Stimulated activated CD8-positive, alpha-beta memory T cell treated with anti-CD3 and anti-CD28 coated beads, Interleukin-12 subunit alpha, Interleukin-12 subunit beta, amount 100 ng/mL, for 24 hours (primary cell): ENCODE measurements around the gene LTB4R.
"Not testable (repeated sequence)": the region's sequence is repeated elsewhere in the genome, so short reads cannot be mapped to it uniquely, and the experiment has no call there.

ENCODE experiments used
- DNase-seq: peaks from one replicate; pipeline ENCODE4 v3.0.0-alpha.2; 2020; ENCODE audit errors: extremely low read depth

LTB4R gene

DNA sequence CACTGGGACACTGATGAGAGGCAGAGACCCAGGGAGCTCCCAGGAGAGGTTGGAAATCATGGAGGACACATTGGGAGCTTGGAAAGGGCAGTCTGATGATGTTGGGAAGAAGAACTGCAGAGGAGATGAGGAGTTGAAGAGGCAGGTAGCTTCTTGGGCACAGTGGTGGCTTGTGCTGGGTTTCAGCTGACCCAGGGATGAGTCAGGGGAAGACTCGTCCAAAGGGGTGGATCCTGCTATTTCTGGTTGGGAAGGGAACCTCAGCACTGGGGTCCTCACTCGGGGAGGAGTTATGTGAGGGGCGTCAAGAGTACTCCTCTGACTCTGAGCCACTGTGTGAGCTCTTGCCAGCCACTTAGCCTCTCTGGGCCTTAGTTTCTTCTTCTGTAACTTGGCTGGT is 12.0 kb downstream of the LTB4R start:
- DNase-seq, result no peak

DNA sequence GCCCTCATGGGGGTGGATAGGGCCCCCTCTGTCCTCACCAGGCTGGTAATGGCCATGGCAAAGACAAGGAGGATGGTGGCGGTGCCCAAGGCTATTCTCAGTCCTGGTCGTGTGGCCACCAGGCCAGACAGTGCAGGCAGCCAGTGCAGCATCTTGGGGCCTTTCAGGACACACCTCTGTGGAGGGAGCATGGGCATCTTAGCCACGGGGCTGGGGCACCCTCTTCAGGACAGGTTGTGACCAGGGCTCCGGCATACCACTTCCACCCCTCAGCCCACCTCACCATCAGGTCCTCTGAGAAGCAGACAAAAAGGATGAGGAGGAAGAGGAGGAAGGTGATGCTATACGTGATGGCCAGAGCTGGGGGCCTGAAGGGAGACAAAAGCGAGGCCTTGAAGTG is 12.7 kb downstream of the LTB4R start:
- no peak for DNase-seq

DNA sequence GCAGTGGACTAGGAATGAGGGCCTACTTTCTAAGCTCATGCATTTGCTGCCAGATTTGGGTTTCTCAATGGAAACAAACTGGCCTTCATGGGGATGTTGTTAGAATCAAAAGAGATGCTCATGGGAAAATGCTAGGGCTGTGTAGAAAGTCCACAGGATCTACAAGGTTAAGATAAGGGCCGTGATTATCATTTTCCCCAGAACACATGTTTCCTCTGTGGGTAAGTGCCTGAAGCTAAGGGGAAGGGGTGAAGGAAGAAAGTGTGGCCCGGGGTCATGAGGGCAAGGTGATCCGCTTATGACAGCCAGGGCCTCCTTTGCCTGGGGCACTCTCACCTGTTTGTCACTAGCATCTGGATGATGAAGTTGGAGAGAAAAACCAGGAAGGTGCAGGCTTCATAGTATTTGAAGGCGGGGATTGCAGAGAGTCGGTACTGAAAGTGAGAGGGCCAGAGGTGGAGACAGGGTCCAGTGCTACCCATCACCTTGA is 13.8 kb downstream of the LTB4R start:
- DNase-seq, result no peak

DNA sequence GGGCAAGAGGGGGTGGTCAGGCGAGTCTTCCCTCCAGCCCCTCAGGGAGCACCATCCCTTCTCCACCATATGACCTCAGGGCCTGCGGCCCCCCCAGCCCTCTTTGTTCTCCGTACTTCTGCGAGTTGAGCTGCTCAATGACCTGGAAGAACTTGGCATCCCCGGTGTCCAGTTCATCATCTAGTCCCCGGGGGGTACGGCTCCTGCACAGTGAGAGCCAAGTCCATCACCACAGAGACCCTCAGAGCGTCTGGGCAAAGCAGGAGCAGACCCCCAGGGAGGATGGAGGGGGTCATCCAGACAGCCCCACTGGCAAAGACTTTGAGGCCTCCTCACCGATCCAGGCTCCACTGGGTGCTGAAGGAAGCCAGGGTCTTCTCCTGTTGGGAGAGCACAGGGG is 14.7 kb downstream of the LTB4R start:
- no peak for DNase-seq

DNA sequence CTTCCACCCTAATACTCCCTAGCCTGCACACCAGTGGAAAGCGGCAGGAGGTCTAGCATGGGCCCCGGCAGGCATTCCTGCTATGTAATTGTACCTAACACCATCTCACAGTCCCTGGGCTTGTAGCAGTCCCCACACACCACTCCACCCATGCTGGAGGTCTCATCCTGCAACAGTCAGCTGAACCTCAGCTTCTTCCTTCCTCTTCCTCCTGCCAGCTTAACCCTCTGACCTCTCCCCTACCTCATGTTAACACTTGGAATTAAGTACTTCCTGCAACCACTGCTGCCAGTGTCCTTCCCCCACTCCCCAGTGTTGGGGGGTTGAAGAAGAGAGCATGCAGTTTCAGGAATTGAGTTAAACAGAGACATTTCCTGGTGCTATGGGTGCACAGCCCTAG is 16.0 kb downstream of the LTB4R start:
- no peak for DNase-seq

DNA sequence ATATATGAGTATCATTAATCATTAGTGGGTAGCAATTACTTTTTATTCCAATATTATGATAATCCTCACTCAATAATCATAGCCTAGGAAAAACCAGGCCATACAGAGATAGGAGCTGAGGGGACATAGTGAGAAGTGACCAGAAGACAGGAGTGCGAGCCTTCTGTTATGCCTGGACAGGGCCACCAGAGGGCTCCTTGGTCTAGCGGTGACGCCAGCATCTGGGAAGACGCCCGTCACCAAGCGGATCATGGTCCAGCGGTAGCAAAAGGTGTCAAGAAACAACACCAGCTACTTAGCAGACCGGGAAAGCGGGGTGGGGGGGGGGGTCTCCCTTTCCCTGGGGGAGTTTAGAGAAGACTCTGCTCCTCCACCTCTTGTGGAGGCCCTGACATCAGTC is 16.6 kb downstream of the LTB4R start:
- not testable (repeated sequence) for DNase-seq

DNA sequence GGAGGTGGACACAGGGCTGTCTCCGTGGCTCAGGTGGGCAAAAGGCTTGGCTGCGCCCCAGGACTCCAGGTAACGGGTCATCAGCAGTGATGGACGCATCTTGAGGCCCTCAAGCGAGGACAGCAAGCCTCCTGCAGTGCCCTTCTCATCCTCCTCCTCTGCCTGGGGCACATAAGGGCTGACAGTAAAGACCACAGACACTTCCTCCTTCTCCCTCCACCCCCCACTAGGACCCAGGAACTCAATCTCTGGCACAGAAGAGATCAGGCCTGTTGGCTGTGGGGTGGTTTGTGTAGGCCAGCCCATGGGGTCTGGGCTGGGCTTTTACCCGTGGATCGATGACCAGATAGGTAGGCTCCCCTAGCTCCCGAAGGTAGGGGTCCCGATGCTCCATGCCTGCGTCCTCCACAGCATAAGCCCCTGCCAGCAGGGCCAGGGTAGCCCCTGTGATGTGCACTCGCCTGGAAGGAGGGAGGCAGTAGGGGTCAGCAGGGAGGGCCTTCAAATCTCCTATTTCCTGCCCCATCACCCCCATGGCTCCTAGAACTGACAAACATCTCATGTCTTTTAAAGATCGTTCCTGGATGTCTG is 17.9 kb downstream of the LTB4R start:
- no peak for DNase-seq

DNA sequence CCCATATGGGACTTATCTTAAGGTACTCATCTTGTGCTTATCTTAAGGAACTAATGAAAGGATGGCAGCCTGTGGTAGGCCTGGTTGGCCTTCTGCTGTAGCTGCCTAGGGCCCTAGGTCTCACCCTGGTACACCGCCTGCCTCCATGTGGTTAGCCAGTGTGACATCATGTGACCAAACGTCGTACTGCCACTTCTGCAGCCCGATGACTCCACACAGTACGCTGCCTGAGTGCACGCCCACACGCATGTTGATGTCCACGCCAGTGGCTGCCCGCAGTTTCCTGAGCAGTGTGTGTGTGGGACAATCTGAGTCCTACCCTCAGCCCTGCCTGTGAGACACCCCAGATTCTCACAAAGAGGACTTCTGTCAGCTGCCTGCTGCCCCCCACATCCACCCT is 18.4 kb downstream of the LTB4R start:
- DNase-seq, result no peak

DNA sequence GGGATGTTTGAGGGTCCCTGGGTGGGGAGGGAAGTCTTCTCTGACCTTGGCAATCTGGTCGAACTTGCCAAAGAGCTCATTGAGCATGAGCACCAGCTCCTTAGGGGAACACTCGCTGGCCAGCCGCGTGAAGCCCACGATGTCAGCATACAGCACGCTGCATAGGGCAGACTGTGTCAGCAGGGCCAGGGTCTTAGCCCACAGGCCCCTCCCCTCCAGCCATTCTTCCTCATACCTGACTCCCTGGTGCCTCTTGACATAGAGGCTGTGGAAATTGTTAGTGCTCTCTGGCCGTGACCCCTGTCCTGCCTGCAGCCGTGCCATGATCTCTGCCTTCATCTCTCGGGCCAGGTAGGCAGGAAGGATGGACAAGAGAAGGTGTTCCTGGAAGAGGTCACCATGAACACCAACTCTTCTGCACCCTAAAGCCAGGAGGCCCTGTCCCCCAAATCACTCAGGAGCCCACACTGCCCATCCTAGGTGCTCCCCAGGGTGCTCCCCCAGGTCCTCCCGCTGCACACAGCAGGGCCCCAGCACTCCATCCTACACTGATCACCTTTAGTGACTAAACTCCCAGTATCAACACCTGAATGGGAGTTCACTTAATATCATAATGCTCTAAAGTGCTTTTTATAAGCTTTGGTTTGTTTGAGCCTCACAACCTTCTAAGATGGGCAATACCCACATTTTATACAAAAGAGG is 19.8 kb downstream of the LTB4R start:
- DNase-seq, result no peak

DNA sequence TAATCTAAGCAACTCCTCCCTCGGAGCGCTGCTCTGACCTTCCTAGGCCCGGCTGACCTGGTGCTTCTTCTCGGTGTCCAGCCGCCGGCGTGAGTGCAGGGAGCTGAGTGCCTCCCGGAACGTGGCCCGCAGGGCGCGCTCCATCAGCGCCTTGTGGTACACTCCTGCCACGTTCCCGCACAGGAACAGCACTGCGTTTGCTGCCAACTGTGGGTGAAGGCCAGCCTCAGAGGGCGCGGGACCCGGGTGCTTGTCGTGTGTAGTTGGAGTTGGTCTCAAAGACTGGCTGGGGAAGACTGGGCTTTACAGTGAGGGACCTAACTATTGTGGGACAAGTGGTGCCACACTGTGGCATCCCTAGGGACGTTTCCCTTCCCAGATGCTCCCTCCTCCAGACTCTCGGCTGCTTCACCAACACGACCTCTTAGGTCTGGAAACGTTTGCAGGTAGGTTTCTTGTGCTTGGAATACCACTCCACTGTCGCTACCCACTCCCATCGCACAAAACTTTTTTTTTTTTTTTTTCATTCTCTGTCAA is 20.5 kb downstream of the LTB4R start:
- no peak for DNase-seq

DNA sequence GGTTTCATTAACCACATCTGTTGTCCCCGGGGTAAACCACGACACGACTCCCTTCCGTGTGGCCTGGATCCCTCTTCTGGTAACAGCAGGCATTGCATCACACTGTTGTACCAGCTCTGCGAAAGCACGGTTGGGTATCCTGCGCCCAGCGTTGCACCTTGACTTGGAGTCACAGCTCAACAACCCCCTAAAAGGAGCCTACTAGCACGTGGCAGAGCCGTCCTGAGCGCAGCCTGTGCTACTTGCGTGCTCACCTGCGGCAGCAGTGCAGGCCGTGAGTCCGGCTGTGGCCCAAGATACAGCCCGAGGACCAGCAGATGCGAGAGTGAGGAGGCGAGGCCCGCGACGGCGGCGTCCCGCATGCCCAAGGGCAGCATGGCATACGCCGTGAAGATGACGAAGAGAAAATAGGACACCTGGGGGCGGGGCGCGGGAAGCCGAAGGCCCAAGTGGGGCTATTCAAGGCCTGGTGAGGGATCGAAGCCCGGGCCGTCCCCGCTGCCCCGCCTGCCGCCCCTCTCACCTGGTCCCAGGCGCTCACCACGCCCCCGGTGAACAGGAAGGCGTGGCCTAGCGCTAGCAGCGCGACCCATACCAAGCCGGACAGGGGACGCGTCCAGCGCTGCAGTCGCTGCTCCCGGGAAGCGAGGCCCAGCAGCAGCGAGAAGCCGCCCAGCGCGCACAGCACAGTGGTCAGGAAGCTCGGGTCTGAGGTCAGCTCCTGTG is 21.1 kb downstream of the LTB4R start:
- DNase-seq, result peak; percentile 49

DNA sequence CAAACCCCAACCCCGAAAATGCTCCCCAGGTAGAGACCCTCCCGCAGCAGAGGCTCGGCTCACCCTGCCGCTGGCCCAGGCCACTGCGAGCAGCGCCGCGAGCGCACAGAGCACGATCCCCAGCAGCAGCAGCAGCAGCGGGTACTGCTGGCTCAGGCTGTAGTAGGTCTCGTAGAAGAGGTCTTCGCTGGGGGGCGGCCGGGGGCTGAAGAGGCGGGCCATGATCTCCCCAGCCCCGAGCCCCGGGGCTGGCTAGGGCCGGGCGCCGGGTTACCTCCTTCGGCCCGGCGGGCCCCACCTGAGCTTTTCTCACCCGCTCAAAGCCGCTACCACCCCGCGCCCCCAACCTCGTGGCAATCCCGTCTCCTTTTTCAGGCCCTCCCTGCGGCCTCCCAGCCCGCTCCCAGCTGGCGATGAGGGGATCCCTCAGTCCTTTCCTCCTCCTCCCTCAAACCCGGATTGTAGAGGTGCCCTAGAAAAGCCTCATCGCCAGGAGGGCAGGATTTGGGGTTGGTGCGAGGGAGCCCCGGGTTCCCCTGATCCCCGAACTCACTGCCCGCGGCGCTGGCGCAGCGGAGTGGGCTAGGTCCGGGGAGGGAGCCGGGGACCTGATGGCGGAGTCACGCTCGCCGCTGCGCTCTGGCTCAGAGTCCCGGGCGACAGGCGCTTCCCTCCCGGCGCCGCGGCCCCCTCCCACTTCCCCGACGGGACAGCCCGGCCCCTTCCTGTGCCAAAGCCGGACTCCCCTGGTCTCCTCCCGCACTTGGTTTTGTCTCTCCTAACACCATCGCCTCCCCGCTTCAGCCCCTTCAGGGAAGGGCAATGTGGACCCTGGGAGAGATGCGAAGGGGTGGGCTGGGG is 23.4 kb downstream of the LTB4R start, which contains the start of gene ADCY4:
TSS of gene ADCY4 (minus strand) at position 641 of the 861 bp plus-strand sequence. CDS start at position 222, 419 bp downstream.
- DNase-seq, result no peak

DNA sequence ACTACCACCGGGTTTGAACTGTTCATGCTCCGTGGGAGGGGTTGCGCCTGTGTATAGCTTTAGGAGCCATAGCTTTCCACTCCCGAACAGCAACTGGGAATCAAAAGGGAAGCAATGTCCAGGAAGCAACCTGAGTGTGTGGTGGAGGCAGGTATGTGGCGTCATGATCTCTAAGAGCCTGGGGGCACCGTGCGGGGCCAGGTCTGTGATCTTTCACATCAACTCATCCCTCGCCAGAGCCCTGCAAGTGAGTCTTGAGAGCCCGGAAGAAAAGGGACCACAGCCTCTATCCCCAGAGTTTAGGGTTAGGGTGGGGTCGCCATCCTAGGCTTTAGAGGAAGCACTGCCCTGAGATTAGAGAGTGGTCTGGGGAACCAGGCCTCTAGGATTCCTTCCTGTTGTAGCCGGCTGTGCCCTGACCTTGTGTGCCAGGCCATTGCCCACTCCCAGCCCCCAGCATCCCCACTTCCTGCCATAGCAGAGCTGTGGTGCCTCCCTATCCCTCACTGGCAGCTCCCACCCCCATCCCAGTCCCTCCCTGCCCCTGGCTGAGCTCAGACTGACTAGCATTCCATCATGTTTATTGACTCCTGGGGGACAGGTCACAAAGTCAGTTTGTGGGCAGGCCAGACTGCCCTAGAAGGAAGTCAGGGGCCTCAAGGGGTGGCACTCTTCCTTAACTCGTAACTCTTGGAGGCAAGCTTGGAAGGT is 24.3 kb downstream of the LTB4R start:
- no peak for DNase-seq

DNA sequence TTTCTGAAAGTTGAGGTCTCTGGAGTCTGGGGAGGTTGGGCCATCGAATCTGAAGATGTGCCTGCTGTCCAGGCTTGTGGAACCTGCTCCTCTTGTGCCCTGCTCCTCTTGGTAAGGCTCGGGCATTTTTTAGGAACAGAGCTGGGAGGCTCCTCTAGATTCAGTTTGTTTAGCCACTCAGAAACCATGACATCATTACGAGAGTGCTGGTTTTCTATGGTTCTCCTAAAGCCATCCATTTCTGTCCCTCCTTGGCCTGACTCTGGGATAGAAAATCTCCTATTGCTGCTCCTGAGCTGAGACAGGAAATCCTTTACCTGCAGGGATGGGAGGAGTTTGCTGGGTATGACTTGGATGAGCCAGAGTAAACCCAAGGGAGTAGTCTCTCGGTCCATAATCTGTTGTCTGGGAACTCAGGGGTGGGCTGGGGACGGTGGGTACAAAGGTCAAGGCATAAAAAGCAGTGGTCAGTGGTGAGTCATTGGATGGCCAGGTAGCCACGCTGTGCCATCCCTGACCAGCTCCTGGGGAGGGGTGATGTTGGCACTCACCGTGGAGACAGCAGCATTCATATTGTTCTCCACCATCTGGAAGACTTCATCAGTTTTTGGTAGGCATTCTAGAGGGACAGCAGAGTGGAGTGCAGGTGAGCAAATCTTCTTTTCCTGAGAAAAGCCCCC is 26.0 kb downstream of the LTB4R start:
- DNase-seq, result no peak

DNA sequence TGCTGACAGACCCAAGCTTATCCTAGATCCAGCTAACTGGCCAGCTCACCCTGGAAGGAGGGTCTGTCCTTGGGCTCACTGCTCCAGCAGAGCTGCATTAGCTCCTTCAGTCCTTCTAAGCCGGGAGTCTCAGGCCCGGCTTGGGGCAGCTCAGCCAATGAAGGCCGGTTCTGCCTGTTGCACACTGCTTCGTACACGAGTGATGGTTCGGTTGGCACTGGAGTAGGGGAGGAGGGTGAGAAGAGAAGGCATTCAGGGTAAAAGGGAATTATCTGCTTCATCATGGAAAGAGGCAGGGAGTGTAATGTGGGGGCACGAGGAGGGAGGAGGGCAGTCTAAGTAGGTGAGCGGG is 26.5 kb downstream of the LTB4R start:
- no peak for DNase-seq

DNA sequence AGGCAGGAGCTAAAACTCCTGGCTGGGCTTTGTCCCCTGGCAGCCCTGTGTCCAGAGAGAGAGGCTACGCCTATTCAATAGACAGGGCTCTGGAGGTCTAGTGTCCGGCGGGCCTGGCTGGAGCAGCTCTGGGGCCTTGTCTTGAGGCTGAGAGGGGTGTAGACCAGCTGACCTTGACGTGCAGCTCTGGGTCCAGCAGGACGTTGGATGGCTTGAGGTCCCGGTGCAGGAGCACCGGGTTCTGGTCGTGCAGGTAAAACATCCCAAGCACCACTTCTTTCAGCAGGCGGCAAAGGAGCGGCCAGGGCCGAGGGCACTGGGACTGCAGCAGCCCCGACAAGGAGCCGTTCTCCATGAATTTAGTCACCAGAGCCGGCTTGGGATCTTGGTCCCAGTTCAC is 27.5 kb downstream of the LTB4R start:
- DNase-seq, result no peak

DNA sequence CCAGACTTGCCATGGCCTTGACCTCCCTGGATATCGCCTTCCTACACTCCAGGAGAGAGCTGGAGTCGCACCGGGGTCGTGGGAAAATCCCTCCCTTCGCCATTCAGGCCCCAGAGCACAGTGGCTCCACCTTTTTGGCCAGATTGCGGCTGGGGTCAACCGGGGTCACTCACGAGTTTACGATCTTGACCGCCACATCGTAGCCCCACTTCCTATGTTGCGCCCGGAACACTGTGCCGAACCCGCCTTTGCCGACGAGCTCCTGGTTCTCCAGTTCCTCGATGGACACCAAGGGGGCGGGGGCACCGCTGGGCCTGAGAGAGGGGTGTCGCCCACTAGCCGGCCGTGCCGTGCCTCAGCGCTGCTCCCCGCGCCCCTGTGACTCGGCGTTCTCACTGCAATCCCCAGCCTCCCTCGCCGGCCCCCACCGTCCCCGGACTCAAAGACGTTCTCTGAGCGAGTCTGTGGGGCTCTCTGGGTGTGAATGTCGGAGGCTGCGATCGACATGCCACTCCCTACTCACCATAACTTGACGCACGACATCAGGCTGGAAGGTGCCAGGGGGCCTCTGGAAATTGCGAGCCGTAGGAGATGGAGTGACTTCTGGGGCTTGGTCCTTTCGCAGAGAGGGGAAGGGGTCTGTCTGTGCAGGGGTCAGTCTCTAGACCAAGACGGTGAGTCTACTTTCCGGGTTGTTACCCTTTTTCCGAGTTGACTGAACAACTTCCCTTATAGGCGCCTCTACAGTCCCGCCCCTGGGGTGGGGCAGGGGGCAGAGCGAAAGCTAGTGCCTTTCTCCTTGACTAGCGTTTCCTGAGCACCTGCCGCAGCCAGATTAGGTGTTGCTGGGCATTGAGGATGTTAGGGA is 28.2 kb downstream of the LTB4R start, which contains the start of gene RIPK3:
TSS of gene RIPK3 (minus strand) at position 708 of the 868 bp plus-strand sequence. CDS start at position 543, 165 bp downstream.
- peak; percentile 40 for DNase-seq

DNA sequence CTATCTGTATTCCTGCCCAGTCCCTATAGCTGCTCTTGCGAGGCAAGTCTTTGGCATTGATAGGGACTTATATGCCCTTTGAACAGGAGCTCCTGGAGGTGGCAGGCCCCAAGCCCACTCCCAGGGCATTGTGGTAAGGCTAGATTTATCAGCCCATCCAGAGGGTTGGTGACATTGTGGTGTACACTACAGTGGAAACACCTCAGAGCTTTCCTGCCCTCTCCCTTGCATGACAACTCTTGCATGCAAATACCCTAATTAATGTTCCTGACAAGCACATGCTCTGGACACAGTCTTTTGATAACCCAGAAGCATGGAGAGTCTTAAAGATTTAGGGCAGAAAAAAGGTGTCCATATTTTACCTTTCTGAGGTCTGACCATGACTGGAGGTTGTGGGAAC is 29.3 kb downstream of the LTB4R start:
- no peak for DNase-seq

DNA sequence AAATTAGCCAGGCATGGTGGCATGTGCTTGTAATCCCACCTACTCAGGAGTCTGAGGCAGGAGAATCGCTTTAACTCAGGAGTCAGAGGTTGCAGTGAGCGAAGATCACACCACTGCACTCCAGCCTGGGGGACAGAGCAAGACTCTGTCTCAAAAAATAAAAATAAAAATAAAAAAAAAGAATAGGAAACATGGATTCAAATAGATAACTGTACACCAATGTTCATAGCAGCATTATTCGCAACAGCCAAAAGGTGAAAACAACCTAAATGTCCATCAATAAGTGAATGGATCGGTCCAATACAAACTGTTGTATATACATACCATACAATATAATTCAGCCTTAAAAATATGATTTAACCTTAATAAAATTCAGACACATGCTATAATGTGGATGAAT is 31.6 kb downstream of the LTB4R start:
- DNase-seq, result no peak
